Breast epithelium (tissue), 4 donors: Measurements from ENCODE around the gene ZIC5. TPM values are rescaled to one million over a fixed set of nuclear protein-coding genes. Genes with fewer than 3 reads are reported as not detected.

Source experiments
- DNase-seq, 2 donors: peaks; one replicate each; pipeline ENCODE4 v3.0.0-alpha.2; 2019; ENCODE audit warnings: low spot score in 2 of 2
- H3K27ac ChIP-seq, 2 donors: fragments of 200-600 bp; sonication (generic) in 1 of 2; one replicate each; pipeline ENCODE4 v1.5.1; 2016 to 2019; ENCODE audit warnings: mild to moderate bottlenecking in 1 of 2
- H3K27me3 ChIP-seq, 2 donors: fragments of 200-600 bp; sonication (generic) in 1 of 2; one replicate each; pipeline versions ENCODE4 v1.5.1 to v1.6.0; 2017 to 2019; ENCODE audit warnings: control low read depth in 1 of 2, mild to moderate bottlenecking in 1 of 2
- H3K36me3 ChIP-seq: fragments of 200-600 bp; one replicate; pipeline ENCODE4 v1.5.1; 2019
- H3K4me1 ChIP-seq, 2 donors: fragments of 200-600 bp; sonication (generic); one replicate each; pipeline ENCODE4 v1.5.1; 2016 to 2019; ENCODE audit warnings: control low read depth in 1 of 2
- H3K4me3 ChIP-seq, 3 donors: fragments of 200-600 bp; sonication (generic); 1 replicate in 2 of 3; 2 replicates in 1 of 3; pipeline ENCODE4 v1.5.1; 2016 to 2019; ENCODE audit warnings: mild to moderate bottlenecking in 3 of 3, moderate library complexity in 2 of 3
- H3K9me3 ChIP-seq, 2 donors: fragments of 200-600 bp; sonication (generic) in 1 of 2; one replicate each; pipeline ENCODE4 v1.5.1; 2016 to 2019; ENCODE audit warnings: control low read depth in 1 of 2
- CTCF ChIP-seq, 3 donors: fragments of 450-650 bp; IDR thresholded peaks; one replicate each; pipeline ENCODE4 v1.5.1; 2016 to 2017; ENCODE audit warnings: antibody characterized with exemption in 3 of 3, mild to moderate bottlenecking in 3 of 3, moderate library complexity in 3 of 3
- POLR2A ChIP-seq: fragments of 450-650 bp; IDR thresholded peaks from one replicate; pipeline ENCODE4 v1.6.1; 2016; ENCODE audit warnings: antibody characterized with exemption, mild to moderate bottlenecking, moderate library complexity
- POLR2AphosphoS5 ChIP-seq, 3 donors: sonication (generic); formaldehyde crosslinking; IDR thresholded peaks; one replicate each; pipeline ENCODE4 v1.6.1; 2017; ENCODE audit warnings: antibody characterized with exemption in 3 of 3
- intact Hi-C: fragments of 100-400 bp; cut with DNase I; formaldehyde crosslinking; loops from one replicate; pipeline ENCODE4 v1.15.1; 2023; ENCODE audit warnings: low total_unique reads
- total RNA-seq, 3 donors: library from RNA; depleted of rRNA; stranded (reverse); fragments of >200 nt; gene quantifications; one replicate each; pipeline ENCODE4 v1.1.0, GENCODE V29; 2016

Gene ZIC5
- total RNA-seq, 3 donors from 2014 or later = not detected

- DNase-seq = no peak
- H3K4me3 ChIP-seq = no peak overlapping the region
- H3K9me3 ChIP-seq = no peaks in the 10 kb centered on the region
- peaks cover 0 to 12% of the 10 kb centered on the region in 2 donors for H3K4me1 ChIP-seq
- H3K27ac ChIP-seq = no peak overlapping the region
- TF ChIP-seq CTCF (IDR thresholded peaks at IDR 0.05) (no peak), POLR2A (no peak), POLR2AphosphoS5 (IDR thresholded peaks at IDR 0.05) (no peak)
- H3K27me3 ChIP-seq = peaks cover 29 to 100% of the 10 kb centered on the region in 2 donors
- no peaks in the 10 kb centered on the region for H3K36me3 ChIP-seq
- intact Hi-C loops = no loop called here
These were observed 6.6 kb upstream of the ZIC5 start for GRCh38 chr13:99977912-99978798.

- intact Hi-C loops = no loop called here
- Histone ChIP-seq H3K4me3 (no peak overlapping the region), H3K27me3 (peaks cover 26 to 100% of the 10 kb centered on the region in 2 donors), H3K36me3 (no peaks in the 10 kb centered on the region), H3K4me1 (peaks cover 0 to 12% of the 10 kb centered on the region in 2 donors), H3K9me3 (no peaks in the 10 kb centered on the region), H3K27ac (no peak overlapping the region)
- TF ChIP-seq CTCF (IDR thresholded peaks at IDR 0.05) (no peak), POLR2AphosphoS5 (IDR thresholded peaks at IDR 0.05) (no peak), POLR2A (no peak)
- no peak for DNase-seq
These were observed 5.9 kb upstream of the ZIC5 start for GRCh38 chr13:99977334-99977911.

GRCh38 chr13:99976575-99976974 lies 5.0 kb upstream of the ZIC5 start:
- peaks cover 0 to 12% of the 10 kb centered on the region in 2 donors for H3K4me1 ChIP-seq
- no peak overlapping the region for H3K4me3 ChIP-seq
- DNase-seq = no peak
- H3K36me3 ChIP-seq = no peaks in the 10 kb centered on the region
- no peak for TF ChIP-seq POLR2AphosphoS5 (IDR thresholded peaks at IDR 0.05)
- no peak for TF ChIP-seq CTCF (IDR thresholded peaks at IDR 0.05)
- TF ChIP-seq POLR2A = no peak
- H3K27ac ChIP-seq = no peak overlapping the region
- H3K9me3 ChIP-seq = no peaks in the 10 kb centered on the region
- peaks cover 28 to 100% of the 10 kb centered on the region in 2 donors for H3K27me3 ChIP-seq
- intact Hi-C loops = no loop called here

- H3K9me3 ChIP-seq = no peaks in the 10 kb centered on the region
- intact Hi-C loops = no loop called here
- H3K27me3 ChIP-seq = peaks cover 25 to 100% of the 10 kb centered on the region in 2 donors
These were observed 4.1 kb upstream of the ZIC5 start for GRCh38 chr13:99975626-99976025.

More at GRCh38 chr13:99975626-99976025, 4.1 kb upstream of the ZIC5 start:
- no peak for TF ChIP-seq CTCF (IDR thresholded peaks at IDR 0.05)
- no peak for TF ChIP-seq POLR2AphosphoS5 (IDR thresholded peaks at IDR 0.05)
- no peak for TF ChIP-seq POLR2A
- H3K36me3 ChIP-seq = no peaks in the 10 kb centered on the region
- H3K27ac ChIP-seq = no peak overlapping the region
- DNase-seq = no peak
- no peak overlapping the region for H3K4me3 ChIP-seq
- peaks cover 0 to 13% of the 10 kb centered on the region in 2 donors for H3K4me1 ChIP-seq
